ENCODE data around the gene TP53.
"Not testable (repeated sequence)": the region's sequence is repeated elsewhere in the genome, so short reads cannot be mapped to it uniquely, and the experiment has no call there.

TP53 gene

DNA sequence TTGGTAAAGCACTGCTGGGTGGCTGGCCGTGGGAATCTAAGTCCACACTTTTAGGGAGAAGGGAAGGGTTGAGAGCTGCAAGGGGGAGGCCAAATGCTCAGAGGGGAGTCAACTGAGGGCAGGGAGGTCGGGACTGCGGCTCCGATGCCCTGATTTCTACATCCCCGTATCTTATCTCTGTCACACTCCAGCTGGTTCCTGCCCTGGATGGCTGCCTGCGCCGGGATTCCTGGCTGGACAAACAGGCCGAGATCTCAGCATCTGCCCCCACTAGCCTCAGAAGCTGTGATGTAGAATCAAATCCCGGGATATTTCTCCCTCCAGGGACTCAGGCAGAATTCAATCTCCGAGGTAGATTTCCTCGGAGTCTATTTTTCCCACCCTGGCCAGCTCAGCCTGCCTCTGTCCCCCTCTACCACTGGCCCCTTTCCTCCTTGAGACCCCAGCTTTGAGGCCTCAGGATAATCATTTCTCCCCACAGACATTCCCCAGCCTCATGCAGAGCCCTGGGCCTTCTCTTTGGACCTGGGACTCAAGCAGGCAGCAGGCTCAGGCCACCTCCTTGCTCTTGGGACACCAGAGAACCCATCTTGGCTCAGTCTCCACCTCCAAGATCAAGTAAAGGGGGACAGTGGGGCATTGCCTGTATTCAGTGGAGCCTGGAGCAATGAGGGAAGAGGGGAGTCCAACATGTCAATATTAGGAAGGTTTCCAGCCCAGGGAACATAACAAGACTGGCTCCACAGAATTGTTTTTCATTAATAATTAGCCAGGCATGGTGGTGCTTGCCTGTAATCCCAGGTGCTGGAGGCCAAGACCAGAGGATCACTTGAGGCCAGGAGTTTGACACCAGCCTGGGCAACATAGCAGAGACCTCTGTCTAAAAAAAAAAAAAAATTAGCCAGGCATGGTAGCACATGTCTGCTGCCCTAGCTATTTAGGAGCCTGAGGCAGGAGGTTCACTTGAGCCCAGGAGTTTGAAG, 55.6 kb downstream of the TP53 start:
- no peak for DNase-seq (ENCODE audit: low read depth, low spot score)

DNA sequence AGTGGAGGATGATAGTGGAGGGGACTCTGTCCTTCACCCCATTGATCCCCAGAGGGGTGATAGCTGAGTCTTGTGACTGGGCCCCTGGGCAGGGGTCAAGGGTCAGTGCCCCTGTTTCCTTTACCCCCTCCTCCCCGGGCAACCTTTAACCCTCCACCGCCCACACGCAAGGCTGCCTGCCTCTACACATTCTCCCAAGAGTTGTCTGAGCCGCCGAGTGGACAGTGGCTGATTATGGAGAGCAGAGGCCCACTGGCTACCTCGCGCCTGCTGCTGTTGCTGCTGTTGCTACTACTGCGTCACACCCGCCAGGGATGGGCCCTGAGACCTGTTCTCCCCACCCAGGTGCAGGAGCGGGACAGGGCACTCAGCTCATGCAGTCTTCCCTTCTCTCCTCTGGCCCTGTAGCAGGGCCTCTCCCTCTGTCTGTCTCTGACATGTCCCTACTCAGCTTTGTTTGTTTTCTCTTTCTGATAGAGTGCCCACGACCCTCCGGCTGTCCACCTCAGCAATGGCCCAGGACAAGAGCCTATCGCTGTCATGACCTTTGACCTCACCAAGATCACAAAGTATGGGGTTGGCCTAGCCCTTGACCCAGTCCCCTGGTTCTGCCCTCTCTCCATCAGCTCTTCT, 57.2 kb downstream of the TP53 start, which contains the start of gene SHBG:
Gene SHBG, plus strand, starts transcription at position 197 of the 633 bp plus-strand sequence. Its CDS starts 38 bp downstream, at position 235.
- DNase-seq (ENCODE audit: low read depth, low spot score) = no peak

DNA sequence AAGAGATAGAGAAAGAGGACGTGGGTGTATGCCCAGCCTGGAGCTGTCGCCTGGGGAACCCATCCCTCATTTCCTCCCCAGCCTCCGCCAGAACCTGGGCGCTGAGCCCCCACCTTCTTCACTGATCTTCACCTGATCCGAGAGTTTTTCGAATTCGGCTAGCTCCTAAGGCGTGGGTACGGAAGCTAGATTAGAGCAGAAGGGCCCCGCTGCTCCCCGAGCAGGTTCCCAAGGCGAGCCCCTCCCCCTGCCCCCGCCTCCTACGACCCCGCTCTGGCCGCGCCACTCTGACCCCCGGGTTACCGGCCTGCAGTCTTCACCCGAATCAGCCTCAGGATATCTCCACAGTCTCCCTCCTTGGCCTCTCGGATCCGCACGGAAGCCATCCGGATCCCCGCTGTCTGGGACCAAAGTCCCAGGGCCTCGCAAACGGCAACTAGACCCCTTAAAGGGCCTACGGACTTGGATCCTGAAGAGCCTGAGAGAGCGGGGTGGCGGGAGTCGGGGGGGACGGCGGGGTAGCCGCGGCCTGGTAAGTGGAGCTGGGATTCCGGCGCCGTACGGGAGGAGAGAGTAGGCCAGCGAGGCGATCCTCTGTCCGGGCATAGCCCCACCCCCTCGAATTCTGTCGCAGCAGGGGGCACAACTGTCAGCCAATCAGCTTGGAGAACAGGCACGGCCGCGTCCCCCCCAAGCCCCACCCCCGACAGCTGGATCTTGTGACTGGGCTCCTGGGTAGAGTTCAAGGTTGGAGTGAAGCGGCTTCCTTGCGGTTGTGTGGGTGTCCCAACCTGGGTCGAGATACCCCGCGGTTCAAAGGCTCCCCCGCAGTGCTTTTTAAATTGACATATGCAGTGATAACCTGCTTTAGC, 59.8 kb downstream of the TP53 start, which contains the start of gene SAT2:
Gene SAT2, minus strand, starts transcription at position 572 of the 872 bp plus-strand sequence. Its CDS starts 186 bp downstream, at position 386.
- DNase-seq (ENCODE audit: low read depth, low spot score) = peak; percentile 97

DNA sequence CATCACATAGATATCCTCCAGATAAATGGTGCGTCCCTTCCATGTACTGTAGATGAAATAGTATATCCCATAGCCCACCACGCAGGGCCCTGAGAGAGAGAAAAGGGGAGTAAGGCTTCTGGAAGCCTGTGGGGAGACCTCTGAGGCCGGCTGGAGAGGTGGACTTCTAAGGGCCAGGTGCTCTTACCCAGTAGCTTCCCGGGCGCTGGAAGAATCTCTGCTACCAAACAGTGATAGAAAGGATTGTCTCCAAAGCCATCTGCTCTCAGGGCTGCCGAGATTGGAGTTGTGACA, 60.4 kb downstream of the TP53 start:
- DNase-seq (ENCODE audit: low read depth, low spot score) = no peak

DNA sequence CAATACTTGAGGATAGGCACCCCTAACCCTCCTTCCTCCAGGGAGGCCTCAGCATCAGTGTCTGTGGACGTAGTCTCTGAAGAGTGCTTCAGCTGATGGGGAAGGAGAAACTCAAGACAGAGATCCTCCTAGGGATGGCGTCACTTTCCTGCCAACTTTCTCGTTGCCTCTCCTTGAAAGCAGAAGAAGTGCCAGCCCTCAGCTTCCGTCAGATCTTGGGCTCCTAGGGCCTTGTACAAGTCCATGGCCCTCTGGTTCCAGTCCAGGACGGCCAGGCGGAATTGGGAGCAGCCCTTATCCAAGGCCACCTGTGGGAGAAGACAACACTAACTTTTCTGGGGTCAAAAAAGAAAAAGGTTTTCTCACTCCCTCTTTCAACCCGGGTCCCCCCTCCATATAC, 61.0 kb downstream of the TP53 start:
- no peak for DNase-seq (ENCODE audit: low read depth, low spot score)

DNA sequence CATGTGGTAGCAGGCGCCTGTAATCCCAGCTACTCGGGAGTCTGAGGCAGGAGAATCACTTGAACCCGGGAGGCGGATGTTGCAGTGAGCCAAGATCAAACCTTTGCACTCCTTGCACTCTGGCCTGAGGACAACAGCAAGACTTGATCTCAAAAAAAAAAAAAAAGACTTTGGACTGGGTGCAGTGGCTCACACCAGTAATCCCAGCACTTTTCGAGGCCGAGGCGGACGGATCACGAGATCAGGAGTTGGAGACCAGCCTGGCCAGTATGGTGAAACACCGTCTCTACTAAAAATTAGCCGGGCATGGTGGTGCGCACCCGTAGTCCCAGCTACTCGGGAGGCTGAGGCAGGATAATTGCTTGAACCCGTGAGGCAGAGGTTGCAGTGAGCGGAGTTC, 61.5 kb downstream of the TP53 start:
- DNase-seq (ENCODE audit: low read depth, low spot score) = not testable (repeated sequence)

DNA sequence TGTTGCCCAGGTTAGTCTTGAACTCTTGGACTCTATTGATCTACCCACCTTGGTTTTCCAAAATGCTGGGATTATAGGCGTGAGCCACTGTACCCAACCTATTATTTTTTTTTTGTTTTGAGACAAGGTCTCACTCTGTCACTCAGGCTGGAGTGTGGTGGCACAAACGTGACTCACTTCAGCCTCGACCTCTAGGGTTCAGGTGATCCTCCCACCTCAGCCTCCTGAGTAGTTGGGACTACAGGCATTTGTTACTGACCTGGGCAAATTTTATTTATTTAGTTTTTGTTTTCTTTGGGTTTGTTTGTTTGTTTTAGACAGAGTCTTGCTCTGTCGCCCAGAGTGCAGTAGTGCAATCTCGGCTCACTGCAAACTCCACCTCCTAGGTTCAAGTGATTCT, 63.6 kb downstream of the TP53 start:
- DNase-seq (ENCODE audit: low read depth, low spot score) = no peak

DNA sequence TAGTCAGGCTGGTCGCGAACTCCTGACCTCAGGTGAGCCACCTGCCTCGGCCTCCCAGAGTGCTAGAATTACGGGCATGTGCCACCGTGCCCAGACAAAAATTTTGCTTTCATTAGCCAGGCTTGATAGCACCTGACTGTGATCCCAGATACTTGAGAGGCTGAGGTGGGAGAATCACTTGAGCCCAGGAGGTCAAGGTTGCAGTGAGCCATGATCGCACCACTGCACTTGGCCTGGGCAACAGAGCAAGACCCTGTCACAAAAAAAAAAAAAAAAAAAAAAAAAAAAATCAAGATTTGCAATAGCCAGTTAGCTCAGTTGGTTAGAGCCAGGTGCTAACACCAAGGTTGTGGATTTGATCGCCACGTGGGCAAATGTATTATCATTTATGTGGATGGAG, 66.5 kb downstream of the TP53 start:
- no peak for DNase-seq (ENCODE audit: low read depth, low spot score)

DNA sequence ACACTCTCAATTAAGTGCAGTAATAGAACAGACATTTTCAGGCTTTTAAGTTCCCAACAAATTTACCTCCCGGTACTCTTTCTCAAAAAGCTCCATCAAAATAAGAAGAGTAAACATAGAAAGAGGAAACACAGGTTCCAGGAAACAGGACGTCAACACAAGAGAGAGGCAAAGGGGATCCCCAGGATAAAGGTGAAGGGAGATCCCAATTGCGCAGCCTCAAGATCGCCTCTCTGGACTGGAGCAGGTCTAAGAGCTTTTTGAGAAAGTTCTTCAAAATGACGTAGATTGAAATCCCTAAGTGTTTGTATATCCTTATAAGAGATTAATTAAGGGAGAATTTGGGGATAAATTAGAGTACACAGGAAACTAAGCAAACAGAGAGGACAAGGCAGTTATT, 68.7 kb downstream of the TP53 start:
- DNase-seq (ENCODE audit: low read depth, low spot score) = no peak
